Lung (tissue), 12 donors: ENCODE measurements around the gene HAAO. TPM values are rescaled to one million over a fixed set of nuclear protein-coding genes. Genes with fewer than 3 reads are reported as not detected.

Experiments used
- ATAC-seq: fragments of 200-7000 bp; cut with Tn5 transposase; one replicate; pipeline ENCODE4 v1.9.1; 2020; ENCODE audit warnings: moderate number of reproducible peaks; ENCODE audit not compliant: insufficient read depth, low FRiP score
- DNase-seq, 3 donors: peaks; one replicate each; pipeline ENCODE4 v3.0.0-alpha.2; 2013 to 2017
- H3K27ac ChIP-seq, 2 donors: one replicate each; pipeline ENCODE4 v1.5.1; 2013; ENCODE audit warnings: mild to moderate bottlenecking in 2 of 2, moderate library complexity in 2 of 2, control low read depth in 1 of 2, inconsistent platforms in 1 of 2, low read depth in 1 of 2, low read length in 1 of 2
- H3K27me3 ChIP-seq, 3 donors: one replicate each; pipeline ENCODE4 v1.5.1; 2013; ENCODE audit warnings: low read length in 2 of 3; ENCODE audit not compliant: control insufficient read depth in 3 of 3, insufficient read depth in 3 of 3
- H3K36me3 ChIP-seq, 4 donors: one replicate each; pipeline ENCODE4 v1.5.1; 2013; ENCODE audit warnings: low read length in 4 of 4, mild to moderate bottlenecking in 1 of 4, moderate library complexity in 1 of 4; ENCODE audit not compliant: control insufficient read depth in 4 of 4, insufficient read depth in 4 of 4
- H3K4me1 ChIP-seq, 5 donors: one replicate each; pipeline ENCODE4 v1.5.1; 2013; ENCODE audit warnings: low read length in 5 of 5, mild to moderate bottlenecking in 2 of 5, moderate library complexity in 1 of 5; ENCODE audit not compliant: control insufficient read depth in 5 of 5, insufficient read depth in 5 of 5
- H3K4me3 ChIP-seq: one replicate; pipeline ENCODE4 v1.5.1; 2013; ENCODE audit warnings: mild to moderate bottlenecking, control low read depth, moderate library complexity
- H3K9ac ChIP-seq, 2 donors: one replicate each; pipeline ENCODE4 v1.5.1; 2013; ENCODE audit warnings: low read length in 2 of 2, control low read depth in 1 of 2; ENCODE audit not compliant: insufficient read depth in 1 of 2
- H3K9me3 ChIP-seq, 4 donors: one replicate each; pipeline ENCODE4 v1.5.1; 2013; ENCODE audit warnings: low read length in 3 of 4, mild to moderate bottlenecking in 1 of 4, moderate library complexity in 1 of 4; ENCODE audit not compliant: control insufficient read depth in 4 of 4, insufficient read depth in 3 of 4
- WGBS, 2 donors: extraction: QIAGEN DNeasy Blood & Tissue Kit; methylation state at CpG; one replicate each; pipeline ENCODE4 v1.1.7; 2013; 5-methylcytosine and 5-hydroxymethylcytosine counted together
- polyA plus RNA-seq, 2 donors: library from polyadenylated mRNA; stranded (reverse); fragments of 200-250 nt; gene quantifications; one replicate each; pipeline ENCODE4 v1.2.1, GENCODE V29; 2013
- total RNA-seq, 2 donors: library from RNA; depleted of rRNA in 1 of 2; stranded (reverse); fragments of >200 nt in 1 of 2; gene quantifications; one replicate each; pipeline ENCODE4 v1.2.1, GENCODE V29; 2014 to 2021
- TF ChIP-seq, protein P1 (sequence below): IDR thresholded peaks from 2 replicates; pipeline ENCODE4 v1.5.1; 2012; ENCODE audit warnings: mild to moderate bottlenecking; ENCODE audit errors: control extremely low read depth, extremely low read depth
- donor health status: control.
- donor health status: control.
- donor health status: Bipolar disorder and iron deficiency.
- donor health status: healthy.
- donor health status: DM: yes; HTN: yes; CAD: no.

HAAO gene
- total and polyA plus RNA-seq, 4 donors: 3.7 to 13.0 (median 9.4) TPM

DNA sequence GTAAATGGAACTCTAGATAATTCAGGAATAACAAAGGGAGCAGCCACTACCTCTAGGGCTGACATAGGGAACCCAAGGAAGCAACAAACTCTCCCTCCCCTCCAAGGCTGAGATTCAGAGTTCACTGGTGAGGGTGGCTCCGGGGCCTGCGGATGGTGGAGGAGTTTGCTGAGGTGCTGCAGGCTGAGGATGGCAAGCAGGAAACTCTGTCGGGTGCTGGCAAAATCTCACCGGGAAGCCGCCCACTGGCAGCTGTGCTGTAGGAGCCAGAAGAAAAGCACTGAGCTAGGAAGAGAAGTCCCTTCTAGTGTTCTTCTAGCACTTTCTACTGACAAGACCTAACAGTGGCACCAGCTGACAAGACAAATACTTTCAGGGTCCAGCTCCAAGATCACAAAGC is 12.5 kb upstream of the HAAO start:
- H3K27me3 ChIP-seq: no peaks in the 10 kb centered on the region
- DNase-seq: no peak
- 74 to 77% methylated on average over 5 of the region's 5 CpGs for WGBS, 2 donors
- H3K27ac ChIP-seq: no peak overlapping the region
- no peaks in the 10 kb centered on the region for H3K36me3 ChIP-seq
- H3K4me3 ChIP-seq: no peak overlapping the region
- no peak overlapping the region for H3K9ac ChIP-seq
- TF ChIP-seq, protein P1, sequence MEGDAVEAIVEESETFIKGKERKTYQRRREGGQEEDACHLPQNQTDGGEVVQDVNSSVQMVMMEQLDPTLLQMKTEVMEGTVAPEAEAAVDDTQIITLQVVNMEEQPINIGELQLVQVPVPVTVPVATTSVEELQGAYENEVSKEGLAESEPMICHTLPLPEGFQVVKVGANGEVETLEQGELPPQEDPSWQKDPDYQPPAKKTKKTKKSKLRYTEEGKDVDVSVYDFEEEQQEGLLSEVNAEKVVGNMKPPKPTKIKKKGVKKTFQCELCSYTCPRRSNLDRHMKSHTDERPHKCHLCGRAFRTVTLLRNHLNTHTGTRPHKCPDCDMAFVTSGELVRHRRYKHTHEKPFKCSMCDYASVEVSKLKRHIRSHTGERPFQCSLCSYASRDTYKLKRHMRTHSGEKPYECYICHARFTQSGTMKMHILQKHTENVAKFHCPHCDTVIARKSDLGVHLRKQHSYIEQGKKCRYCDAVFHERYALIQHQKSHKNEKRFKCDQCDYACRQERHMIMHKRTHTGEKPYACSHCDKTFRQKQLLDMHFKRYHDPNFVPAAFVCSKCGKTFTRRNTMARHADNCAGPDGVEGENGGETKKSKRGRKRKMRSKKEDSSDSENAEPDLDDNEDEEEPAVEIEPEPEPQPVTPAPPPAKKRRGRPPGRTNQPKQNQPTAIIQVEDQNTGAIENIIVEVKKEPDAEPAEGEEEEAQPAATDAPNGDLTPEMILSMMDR: no peak
- ATAC-seq: no peak
- peaks cover 0 to 24% (median 5%) of the 10 kb centered on the region in 5 donors for H3K4me1 ChIP-seq
- H3K9me3 ChIP-seq: no peaks in the 10 kb centered on the region

DNA sequence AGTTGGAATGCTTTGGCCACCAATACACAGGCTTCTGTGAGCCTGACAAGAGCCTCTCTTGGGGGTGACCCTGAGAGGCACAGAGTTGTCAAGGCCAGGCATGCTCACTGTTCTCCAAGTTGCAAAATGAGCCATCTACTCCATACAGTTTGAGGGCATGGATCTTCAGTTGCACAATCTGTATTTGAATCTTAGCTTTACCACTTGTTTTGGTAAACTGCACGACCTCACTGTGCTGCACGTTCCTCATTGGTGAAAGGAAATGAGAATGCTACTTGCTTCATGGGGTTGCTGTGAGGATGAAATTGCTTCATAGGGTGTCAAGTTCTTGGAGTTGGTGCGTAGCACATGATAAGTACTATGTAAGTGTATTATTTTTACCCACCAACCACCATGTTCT is 12.0 kb upstream of the HAAO start:
- no peak overlapping the region for H3K27ac ChIP-seq
- TF ChIP-seq, protein P1: no peak
- no peak overlapping the region for H3K4me3 ChIP-seq
- H3K9me3 ChIP-seq: no peaks in the 10 kb centered on the region
- DNase-seq (no peak), ATAC-seq (no peak)
- WGBS, 2 donors: 33 to 44% methylated on average over 3 of the region's 3 CpGs
- H3K36me3 ChIP-seq: no peaks in the 10 kb centered on the region
- peaks cover 0 to 23% (median 5%) of the 10 kb centered on the region in 5 donors for H3K4me1 ChIP-seq
- H3K27me3 ChIP-seq: no peaks in the 10 kb centered on the region
- no peak overlapping the region for H3K9ac ChIP-seq

DNA sequence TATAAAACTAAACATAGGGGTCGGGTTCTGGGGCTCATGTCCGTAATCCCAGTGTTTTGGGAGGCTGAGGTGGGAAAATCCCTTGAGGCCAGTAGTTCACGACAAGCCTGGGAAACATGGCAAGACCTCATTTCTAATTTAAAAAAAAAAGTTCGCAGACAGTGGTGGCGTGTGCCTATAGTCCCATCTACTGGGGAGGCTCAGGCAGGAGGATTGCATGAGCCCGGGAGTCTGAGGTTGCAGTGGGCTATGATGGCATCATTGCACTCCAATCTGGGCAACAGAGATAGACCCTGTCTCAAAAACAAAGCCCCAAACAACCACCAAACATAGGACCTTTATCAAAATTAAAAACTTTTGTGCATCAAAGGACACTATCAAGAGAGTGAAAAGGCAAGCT is 9.8 kb upstream of the HAAO start:
- ATAC-seq: no peak

More for the DNA sequence above, 9.8 kb upstream of the HAAO start:
- Histone ChIP-seq H3K9me3 (no peaks in the 10 kb centered on the region), H3K27ac (no peak overlapping the region), H3K4me3 (no peak overlapping the region), H3K27me3 (no peaks in the 10 kb centered on the region), H3K9ac (no peak overlapping the region), H3K4me1 (peaks cover 0 to 17% (median 5%) of the 10 kb centered on the region in 5 donors), H3K36me3 (no peaks in the 10 kb centered on the region)
- TF ChIP-seq, protein P1: no peak
- 96 to 97% methylated on average over 6 of the region's 6 CpGs for WGBS, 2 donors
- no peak for DNase-seq
